Body of pancreas (tissue), 4 donors: ENCODE results near the gene TSPAN15. TPM values are rescaled to one million over a fixed set of nuclear protein-coding genes. Genes with fewer than 3 reads are reported as not detected.

Experiments
- ATAC-seq: fragments of 150-250 bp; one replicate; pipeline ENCODE4 v1.9.1; 2016
- DNase-seq, 4 donors: peaks; one replicate each; pipeline ENCODE4 v3.0.0-alpha.2; 2019
- H3K27ac ChIP-seq, 4 donors: fragments of 200-600 bp; sonication (generic); 1 replicate in 3 of 4; 2 replicates in 1 of 4; pipeline versions ENCODE4 v1.5.1 to v1.6.1; 2016 to 2019; ENCODE audit warnings: mild to moderate bottlenecking in 1 of 4, mixed read lengths in 1 of 4, moderate library complexity in 1 of 4
- H3K27me3 ChIP-seq, 2 donors: fragments of 200-600 bp; sonication (generic); one replicate each; pipeline ENCODE4 v1.6.0; 2016; ENCODE audit warnings: mild to moderate bottlenecking in 1 of 2
- H3K36me3 ChIP-seq, 2 donors: fragments of 200-600 bp; sonication (generic); replicated peaks in 1 of 2; 2 replicates each; pipeline ENCODE4 v1.5.1; 2016; ENCODE audit warnings: low read depth in 2 of 2; ENCODE audit not compliant: insufficient read depth in 1 of 2
- H3K4me1 ChIP-seq: fragments of 200-600 bp; sonication (generic); one replicate; pipeline ENCODE4 v1.6.0; 2016
- H3K4me3 ChIP-seq, 2 donors: fragments of 200-600 bp; sonication (generic); 1 replicate in 1 of 2; 2 replicates in 1 of 2; pipeline ENCODE4 v1.5.1; 2016 to 2019
- H3K9me3 ChIP-seq, 3 donors: fragments of 200-600 bp; sonication (generic); 1 replicate in 2 of 3; 2 replicates in 1 of 3; pipeline ENCODE4 v1.5.1; 2016
- CTCF ChIP-seq, 7 experiments: fragments of 450-650 bp in 4 of 7; fragments of 200-600 bp in 3 of 7; sonication (generic) in 3 of 7; IDR thresholded peaks; one replicate each; pipeline ENCODE4 v1.5.1; 2016 to 2019; ENCODE audit warnings: antibody characterized with exemption in 7 of 7
- POLR2A ChIP-seq, 3 donors: fragments of 450-650 bp; IDR thresholded peaks; one replicate each; pipeline ENCODE4 v1.6.1; 2016; ENCODE audit warnings: antibody characterized with exemption in 3 of 3, mild to moderate bottlenecking in 2 of 3
- WGBS, 2 donors: methylation state at CpG; one replicate each; pipeline ENCODE4 v1.1.5; 2017; 5-methylcytosine and 5-hydroxymethylcytosine counted together
- intact Hi-C: fragments of 100-400 bp; cut with DNase I; formaldehyde crosslinking; loops from one replicate; pipeline ENCODE4 v1.15.1; 2023
- total RNA-seq, 2 donors: library from RNA; depleted of rRNA; stranded (reverse); fragments of >200 nt; gene quantifications; one replicate each; pipeline ENCODE4 v1.1.0, GENCODE V29; 2016

The TSPAN15 gene
- total RNA-seq, 2 donors from 2014 or later, result 20.0 to 32.0 TPM

GRCh38 chr10:69505636-69506318 lies 54.5 kb downstream of the TSPAN15 start:
- no peaks in the 10 kb centered on the region for H3K9me3 ChIP-seq
- WGBS, 2 donors, result 86 to 88% methylated on average over 13 to 15 of the region's 15 CpGs
- TF ChIP-seq CTCF (IDR thresholded peaks at IDR 0.05), result no peak
- no peak for TF ChIP-seq POLR2A (IDR thresholded peaks at IDR 0.05)
- H3K36me3 ChIP-seq, result no peaks in the 10 kb centered on the region
- ATAC-seq (no peak), DNase-seq (no peak)
- intact Hi-C loops, result loop anchor here (10.0 kb wide), 1 partner anchor 271 kb away; no protein-coding TSS in a partner anchor
- H3K4me1 ChIP-seq, result peaks cover 10% of the 10 kb centered on the region
- no peaks in the 10 kb centered on the region for H3K27me3 ChIP-seq
- H3K4me3 ChIP-seq, result no peak overlapping the region
- no peak overlapping the region for H3K27ac ChIP-seq

- no peak for DNase-seq
- H3K4me1 ChIP-seq, result peaks cover 10% of the 10 kb centered on the region
- H3K27me3 ChIP-seq, result no peaks in the 10 kb centered on the region
- TF ChIP-seq CTCF (IDR thresholded peaks at IDR 0.05) (no peak), POLR2A (IDR thresholded peaks at IDR 0.05) (no peak)
- intact Hi-C loops, result loop anchor here (10.0 kb wide), 1 partner anchor 272 kb away; no protein-coding TSS in a partner anchor
- H3K4me3 ChIP-seq, result no peak overlapping the region
- 94 to 100% methylated on average over 3 of the region's 3 CpGs for whole genome bisulfite sequencing, 2 donors
- no peaks in the 10 kb centered on the region for H3K9me3 ChIP-seq
- no peaks in the 10 kb centered on the region for H3K36me3 ChIP-seq
- no peak overlapping the region for H3K27ac ChIP-seq
- no peak for ATAC-seq
Measured at GRCh38 chr10:69506487-69506833, 55.2 kb downstream of the TSPAN15 start.

- H3K9me3 ChIP-seq, result no peaks in the 10 kb centered on the region
- no peak for TF ChIP-seq POLR2A (IDR thresholded peaks at IDR 0.05)
- no peak for TF ChIP-seq CTCF (IDR thresholded peaks at IDR 0.05)
- H3K27me3 ChIP-seq, result no peaks in the 10 kb centered on the region
- ATAC-seq (peak; percentile 10), DNase-seq (no peak)
- intact Hi-C loops, result loop anchor here (10.0 kb wide), 1 partner anchor 272 kb away; no protein-coding TSS in a partner anchor
- WGBS, 2 donors, result 53 to 67% methylated on average over 9 to 17 of the region's 19 CpGs
- H3K36me3 ChIP-seq, result no peaks in the 10 kb centered on the region
- H3K4me3 ChIP-seq, result no peak overlapping the region
- peaks cover 10% of the 10 kb centered on the region for H3K4me1 ChIP-seq
- peak overlapping the region in 3 of 4 donors; percentile 7 to 59 (median 53) for H3K27ac ChIP-seq
Measured at GRCh38 chr10:69506834-69507713, 55.8 kb downstream of the TSPAN15 start.

- peaks cover 10% of the 10 kb centered on the region for H3K4me1 ChIP-seq
- H3K27ac ChIP-seq, result no peak overlapping the region
- H3K27me3 ChIP-seq, result no peaks in the 10 kb centered on the region
- ATAC-seq, result no peak
- DNase-seq, result no peak
- H3K4me3 ChIP-seq, result no peak overlapping the region
- intact Hi-C loops, result loop anchor here (10.0 kb wide), 1 partner anchor 274 kb away; no protein-coding TSS in a partner anchor
- no peaks in the 10 kb centered on the region for H3K36me3 ChIP-seq
- H3K9me3 ChIP-seq, result no peaks in the 10 kb centered on the region
- 76% methylated on average over 5 to 7 of the region's 7 CpGs for WGBS, 2 donors
- TF ChIP-seq CTCF (IDR thresholded peaks at IDR 0.05), result no peak
- no peak for TF ChIP-seq POLR2A (IDR thresholded peaks at IDR 0.05)
Measured at GRCh38 chr10:69508738-69509340, 57.6 kb downstream of the TSPAN15 start.
